Measurements from ENCODE around the gene CDH7. TPM values are rescaled to one million over a fixed set of nuclear protein-coding genes. Genes with fewer than 3 reads are reported as not detected.

Gene CDH7
- total and polyA plus RNA-seq, 2 of the 13 experiments (the other 11 are each of a cell fraction or from before 2014, with no cell fraction given) = not detected

DNA sequence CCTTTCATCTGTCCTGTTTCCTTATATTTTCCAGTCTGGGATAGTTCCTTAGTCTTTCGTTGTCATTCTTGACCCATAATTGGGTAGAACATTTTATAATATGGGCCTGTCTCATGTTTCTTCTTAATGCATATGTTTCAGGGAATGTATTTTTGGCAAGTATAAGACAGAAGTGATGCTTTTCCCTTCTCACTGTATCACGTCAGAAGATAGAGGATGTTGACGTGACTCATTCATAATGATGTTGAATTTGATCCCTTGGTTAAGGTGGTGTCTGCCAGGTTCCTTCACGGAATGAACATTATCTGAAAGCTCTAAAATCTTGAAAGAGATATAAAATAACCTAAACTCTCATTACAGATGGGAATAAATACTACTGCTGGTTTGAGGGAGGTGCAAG, 18.8 kb downstream of the CDH7 start:
- no peak for ATAC-seq
- CTCF ChIA-PET (ENCODE audit: low intra/inter-chr PET ratio, low total read pairs) = no interaction called here
- Histone ChIP-seq H3K4me1 (ENCODE audit: insufficient read depth, low read length) (no peaks in the 10 kb centered on the region), H3K9me3 (ENCODE audit: low read length) (no peaks in the 10 kb centered on the region), H3K27ac (ENCODE audit: extremely low read length, insufficient read depth, low read length) (no peak overlapping the region), H2AFZ (ENCODE audit: low read length) (no peak overlapping the region), H3K4me2 (ENCODE audit: low read depth, low read length) (no peak overlapping the region), H3K4me3 (replicated peaks in 1 of 3; ENCODE audit: insufficient read depth in 1 of 3, low read depth in 2 of 3, low read length in 3 of 3) (no peak overlapping the region), H3K36me3 (replicated peaks in 1 of 2; ENCODE audit: control insufficient read depth in 1 of 2, insufficient read depth in 2 of 2, low read length in 2 of 2) (no peaks in the 10 kb centered on the region), H3K79me2 (ENCODE audit: insufficient read depth, low read length) (no peaks in the 10 kb centered on the region), H3K27me3 (ENCODE audit: control insufficient read depth in 1 of 2, insufficient read depth in 2 of 2, low read length in 2 of 2) (no peaks in the 10 kb centered on the region), H3K9ac (ENCODE audit: insufficient read depth, low read depth, low read length) (no peak overlapping the region), H4K20me1 (ENCODE audit: insufficient read depth, low read length) (no peaks in the 10 kb centered on the region)
- POLR2A ChIA-PET = no interaction called here
- no peak for DNase-seq (ENCODE audit: low spot score)
- TF ChIP-seq, protein P1, sequence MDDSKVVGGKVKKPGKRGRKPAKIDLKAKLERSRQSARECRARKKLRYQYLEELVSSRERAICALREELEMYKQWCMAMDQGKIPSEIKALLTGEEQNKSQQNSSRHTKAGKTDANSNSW (CRISPR knock-in tag; IDR thresholded peaks at IDR 0.05; ENCODE audit: borderline replicate concordance) = no peak
- TF ChIP-seq CREB1 (IDR thresholded peaks at IDR 0.05) = peak; percentile 22; the same call in 1 of the 2 replicates
- no peak for TF ChIP-seq CREB1 (CRISPR knock-in tag; IDR thresholded peaks at IDR 0.05)
- 2% methylated on average over 4 of the region's 4 CpGs for WGBS (ENCODE audit: low lambda C conversion rate)
- no peak for FAIRE-seq
- no TSS peak for BruUV-seq (replicated peaks)
- intact Hi-C loops (cut with micrococcal nuclease; ENCODE audit: unreplicated experiment) = no loop called here
- in situ Hi-C loops (cut with HindIII; ENCODE audit: extremely low pct_ligation_motif_present, low pct_unique_long_range_greater_than_20kb) = no loop called here

DNA sequence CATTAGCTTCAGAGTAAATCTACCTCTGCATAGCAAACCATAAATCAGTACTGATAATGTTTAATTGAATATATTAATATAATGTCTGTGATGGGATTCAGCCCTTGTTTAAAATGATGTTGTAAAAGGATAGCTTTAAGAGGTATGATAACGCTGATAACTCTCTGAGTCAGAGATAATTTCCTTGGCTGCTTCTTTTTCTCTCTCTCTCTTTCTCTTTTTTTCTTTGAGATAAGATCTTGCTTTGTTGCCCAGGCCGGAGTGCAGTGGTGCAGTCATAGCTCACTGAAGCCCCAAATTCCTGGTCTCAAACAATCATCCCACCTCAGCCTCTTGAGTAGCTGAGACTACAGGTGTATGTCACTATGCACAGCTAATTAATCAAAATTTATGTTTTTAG, 35.7 kb downstream of the CDH7 start:
- in situ Hi-C loops (cut with HindIII; ENCODE audit: extremely low pct_ligation_motif_present, low pct_unique_long_range_greater_than_20kb) (no loop called here), intact Hi-C loops (cut with micrococcal nuclease; ENCODE audit: unreplicated experiment) (no loop called here)
- Histone ChIP-seq H3K27me3 (ENCODE audit: control insufficient read depth in 1 of 2, insufficient read depth in 2 of 2, low read length in 2 of 2) (no peaks in the 10 kb centered on the region), H3K9ac (ENCODE audit: insufficient read depth, low read depth, low read length) (no peak overlapping the region), H3K27ac (ENCODE audit: extremely low read length, insufficient read depth, low read length) (no peak overlapping the region), H3K36me3 (replicated peaks in 1 of 2; ENCODE audit: control insufficient read depth in 1 of 2, insufficient read depth in 2 of 2, low read length in 2 of 2) (no peaks in the 10 kb centered on the region), H3K9me3 (ENCODE audit: low read length) (no peaks in the 10 kb centered on the region), H3K4me3 (replicated peaks in 1 of 3; ENCODE audit: insufficient read depth in 1 of 3, low read depth in 2 of 3, low read length in 3 of 3) (no peak overlapping the region), H2AFZ (ENCODE audit: low read length) (no peak overlapping the region), H3K4me2 (ENCODE audit: low read depth, low read length) (no peak overlapping the region), H4K20me1 (ENCODE audit: insufficient read depth, low read length) (no peaks in the 10 kb centered on the region), H3K4me1 (ENCODE audit: insufficient read depth, low read length) (no peaks in the 10 kb centered on the region), H3K79me2 (ENCODE audit: insufficient read depth, low read length) (no peaks in the 10 kb centered on the region)
- POLR2A ChIA-PET = no interaction called here
- CTCF ChIA-PET (ENCODE audit: low intra/inter-chr PET ratio, low total read pairs) = no interaction called here
- no TSS peak for BruUV-seq (replicated peaks)
- DNase-seq (ENCODE audit: low spot score) = no peak
- FAIRE-seq = no peak
- whole genome bisulfite sequencing (ENCODE audit: low lambda C conversion rate) = 0% methylated on average over 2 of the region's 2 CpGs
- TF ChIP-seq, protein P2, sequence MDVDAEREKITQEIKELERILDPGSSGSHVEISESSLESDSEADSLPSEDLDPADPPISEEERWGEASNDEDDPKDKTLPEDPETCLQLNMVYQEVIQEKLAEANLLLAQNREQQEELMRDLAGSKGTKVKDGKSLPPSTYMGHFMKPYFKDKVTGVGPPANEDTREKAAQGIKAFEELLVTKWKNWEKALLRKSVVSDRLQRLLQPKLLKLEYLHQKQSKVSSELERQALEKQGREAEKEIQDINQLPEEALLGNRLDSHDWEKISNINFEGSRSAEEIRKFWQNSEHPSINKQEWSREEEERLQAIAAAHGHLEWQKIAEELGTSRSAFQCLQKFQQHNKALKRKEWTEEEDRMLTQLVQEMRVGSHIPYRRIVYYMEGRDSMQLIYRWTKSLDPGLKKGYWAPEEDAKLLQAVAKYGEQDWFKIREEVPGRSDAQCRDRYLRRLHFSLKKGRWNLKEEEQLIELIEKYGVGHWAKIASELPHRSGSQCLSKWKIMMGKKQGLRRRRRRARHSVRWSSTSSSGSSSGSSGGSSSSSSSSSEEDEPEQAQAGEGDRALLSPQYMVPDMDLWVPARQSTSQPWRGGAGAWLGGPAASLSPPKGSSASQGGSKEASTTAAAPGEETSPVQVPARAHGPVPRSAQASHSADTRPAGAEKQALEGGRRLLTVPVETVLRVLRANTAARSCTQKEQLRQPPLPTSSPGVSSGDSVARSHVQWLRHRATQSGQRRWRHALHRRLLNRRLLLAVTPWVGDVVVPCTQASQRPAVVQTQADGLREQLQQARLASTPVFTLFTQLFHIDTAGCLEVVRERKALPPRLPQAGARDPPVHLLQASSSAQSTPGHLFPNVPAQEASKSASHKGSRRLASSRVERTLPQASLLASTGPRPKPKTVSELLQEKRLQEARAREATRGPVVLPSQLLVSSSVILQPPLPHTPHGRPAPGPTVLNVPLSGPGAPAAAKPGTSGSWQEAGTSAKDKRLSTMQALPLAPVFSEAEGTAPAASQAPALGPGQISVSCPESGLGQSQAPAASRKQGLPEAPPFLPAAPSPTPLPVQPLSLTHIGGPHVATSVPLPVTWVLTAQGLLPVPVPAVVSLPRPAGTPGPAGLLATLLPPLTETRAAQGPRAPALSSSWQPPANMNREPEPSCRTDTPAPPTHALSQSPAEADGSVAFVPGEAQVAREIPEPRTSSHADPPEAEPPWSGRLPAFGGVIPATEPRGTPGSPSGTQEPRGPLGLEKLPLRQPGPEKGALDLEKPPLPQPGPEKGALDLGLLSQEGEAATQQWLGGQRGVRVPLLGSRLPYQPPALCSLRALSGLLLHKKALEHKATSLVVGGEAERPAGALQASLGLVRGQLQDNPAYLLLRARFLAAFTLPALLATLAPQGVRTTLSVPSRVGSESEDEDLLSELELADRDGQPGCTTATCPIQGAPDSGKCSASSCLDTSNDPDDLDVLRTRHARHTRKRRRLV (CRISPR knock-in tag; IDR thresholded peaks at IDR 0.05) = no peak
- no peak for TF ChIP-seq ZNF562 (CRISPR knock-in tag; IDR thresholded peaks at IDR 0.05; ENCODE audit: borderline replicate concordance)
- no peak for TF ChIP-seq ZFP36L1 (CRISPR knock-in tag; IDR thresholded peaks at IDR 0.05)
- TF ChIP-seq GABPA (IDR thresholded peaks at IDR 0.05; ENCODE audit: low read depth, low read length) = no peak
- no peak for TF ChIP-seq GABPA (CRISPR knock-in tag; IDR thresholded peaks at IDR 0.05; ENCODE audit: low read depth)
- TF ChIP-seq, protein P3, sequence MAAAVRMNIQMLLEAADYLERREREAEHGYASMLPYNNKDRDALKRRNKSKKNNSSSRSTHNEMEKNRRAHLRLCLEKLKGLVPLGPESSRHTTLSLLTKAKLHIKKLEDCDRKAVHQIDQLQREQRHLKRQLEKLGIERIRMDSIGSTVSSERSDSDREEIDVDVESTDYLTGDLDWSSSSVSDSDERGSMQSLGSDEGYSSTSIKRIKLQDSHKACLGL (CRISPR knock-in tag; IDR thresholded peaks at IDR 0.05) = no peak
- no peak for TF ChIP-seq XRCC5 (optimal IDR thresholded peaks at IDR 0.05; ENCODE audit: low read length)
- no peak for TF ChIP-seq EZH2 (conservative IDR thresholded peaks at IDR 0.05; ENCODE audit: low read depth, low read length)
- TF ChIP-seq ZNF749 (CRISPR knock-in tag; IDR thresholded peaks at IDR 0.05; ENCODE audit: borderline replicate concordance) = no peak
- no peak for TF ChIP-seq ZFP82 (CRISPR knock-in tag; IDR thresholded peaks at IDR 0.05; ENCODE audit: borderline replicate concordance)
- TF ChIP-seq JARID2 (CRISPR knock-in tag; IDR thresholded peaks at IDR 0.05; ENCODE audit: insufficient replicate concordance) = no peak
- TF ChIP-seq MTA1 (CRISPR knock-in tag; IDR thresholded peaks at IDR 0.05; ENCODE audit: borderline replicate concordance) = no peak
- TF ChIP-seq ZNF543 (CRISPR knock-in tag; IDR thresholded peaks at IDR 0.05) = no peak
- ATAC-seq = no peak

All from HepG2 (cell line).